ENCODE data around the gene ANAPC4. TPM values are rescaled to one million over a fixed set of nuclear protein-coding genes. Genes with fewer than 3 reads are reported as not detected.

The ANAPC4 gene
- total RNA-seq, 4 donors from 2014 or later = 11.8 to 20.2 (median 14.7) TPM

DNA sequence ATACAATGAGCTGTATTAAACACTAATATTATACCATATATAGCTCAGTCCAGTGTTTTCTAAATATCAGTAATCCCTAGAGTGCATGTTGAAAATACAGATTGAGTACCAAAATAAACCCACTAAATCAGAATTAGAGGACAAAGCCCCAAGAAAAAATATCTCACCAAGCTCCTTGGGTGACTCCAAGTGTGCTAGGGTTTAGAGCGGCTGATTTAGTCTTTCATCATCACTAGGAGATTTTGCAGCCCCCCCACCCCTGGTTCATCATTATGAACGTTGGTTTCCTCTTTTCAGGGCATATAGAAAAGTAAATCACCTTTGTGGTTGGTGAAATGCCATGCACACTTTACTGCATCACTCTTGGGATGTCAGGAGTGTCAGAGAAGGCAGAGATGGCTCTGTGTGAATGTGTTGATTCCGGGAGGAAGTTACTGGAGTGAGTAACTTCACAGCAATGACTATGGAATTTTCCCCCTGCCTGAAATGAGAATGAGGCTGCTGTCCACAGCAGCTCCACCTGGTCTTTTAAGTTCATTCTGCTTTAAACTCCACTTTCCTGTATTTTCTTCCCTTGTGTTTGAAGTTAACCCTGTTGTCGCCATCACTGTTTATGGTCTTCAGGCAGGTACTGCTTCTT lies 25.2 kb upstream of the ANAPC4 start:
- in situ Hi-C loops (cut with MboI; ENCODE audit: low sequenced_read_pairs in 4 of 4) = no loop called here
- peaks cover 0 to 4% of the 10 kb centered on the region in 2 donors for H3K36me3 ChIP-seq
- TF ChIP-seq, protein P1, sequence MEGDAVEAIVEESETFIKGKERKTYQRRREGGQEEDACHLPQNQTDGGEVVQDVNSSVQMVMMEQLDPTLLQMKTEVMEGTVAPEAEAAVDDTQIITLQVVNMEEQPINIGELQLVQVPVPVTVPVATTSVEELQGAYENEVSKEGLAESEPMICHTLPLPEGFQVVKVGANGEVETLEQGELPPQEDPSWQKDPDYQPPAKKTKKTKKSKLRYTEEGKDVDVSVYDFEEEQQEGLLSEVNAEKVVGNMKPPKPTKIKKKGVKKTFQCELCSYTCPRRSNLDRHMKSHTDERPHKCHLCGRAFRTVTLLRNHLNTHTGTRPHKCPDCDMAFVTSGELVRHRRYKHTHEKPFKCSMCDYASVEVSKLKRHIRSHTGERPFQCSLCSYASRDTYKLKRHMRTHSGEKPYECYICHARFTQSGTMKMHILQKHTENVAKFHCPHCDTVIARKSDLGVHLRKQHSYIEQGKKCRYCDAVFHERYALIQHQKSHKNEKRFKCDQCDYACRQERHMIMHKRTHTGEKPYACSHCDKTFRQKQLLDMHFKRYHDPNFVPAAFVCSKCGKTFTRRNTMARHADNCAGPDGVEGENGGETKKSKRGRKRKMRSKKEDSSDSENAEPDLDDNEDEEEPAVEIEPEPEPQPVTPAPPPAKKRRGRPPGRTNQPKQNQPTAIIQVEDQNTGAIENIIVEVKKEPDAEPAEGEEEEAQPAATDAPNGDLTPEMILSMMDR (IDR thresholded peaks at IDR 0.05 in 4 of 5, conservative IDR thresholded peaks at IDR 0.05 in 1 of 5) = no peak
- no peak for TF ChIP-seq POLR2A (IDR thresholded peaks at IDR 0.05)
- ATAC-seq (no peak), DNase-seq (no peak)
- intact Hi-C loops (cut with DNase I; ENCODE audit: low total_unique reads) = no loop called here
- H3K4me3 ChIP-seq = no peak overlapping the region
- no peaks in the 10 kb centered on the region for H3K9me3 ChIP-seq
- no peaks in the 10 kb centered on the region for H3K27me3 ChIP-seq
- H3K4me1 ChIP-seq = no peaks in the 10 kb centered on the region
- H3K27ac ChIP-seq = no peak overlapping the region

DNA sequence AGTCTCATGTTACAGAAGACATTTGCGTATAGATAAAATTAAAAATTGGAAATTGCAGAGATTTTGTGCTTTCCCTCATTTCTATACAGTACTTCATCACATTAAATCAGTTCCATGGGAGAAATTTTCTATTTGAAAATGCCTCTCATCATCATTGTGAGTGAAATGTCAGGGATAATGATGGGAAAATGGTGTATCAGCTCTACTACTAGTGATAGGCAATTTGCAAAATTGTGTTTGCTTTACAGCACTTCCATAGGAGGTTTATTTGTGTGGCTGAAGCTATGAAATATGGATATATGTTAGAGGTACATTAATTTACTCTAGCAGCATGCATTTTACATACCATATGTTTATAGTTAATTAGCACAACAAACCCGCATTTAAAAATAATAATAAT lies 21.0 kb upstream of the ANAPC4 start:
- no peaks in the 10 kb centered on the region for H3K9me3 ChIP-seq
- DNase-seq (no peak), ATAC-seq (no peak)
- TF ChIP-seq, protein P1 (IDR thresholded peaks at IDR 0.05 in 4 of 5, conservative IDR thresholded peaks at IDR 0.05 in 1 of 5) = no peak
- no peak for TF ChIP-seq POLR2A (IDR thresholded peaks at IDR 0.05)
- no peak overlapping the region for H3K27ac ChIP-seq
- H3K27me3 ChIP-seq = no peaks in the 10 kb centered on the region
- intact Hi-C loops (cut with DNase I; ENCODE audit: low total_unique reads) (no loop called here), in situ Hi-C loops (cut with MboI; ENCODE audit: low sequenced_read_pairs in 4 of 4) (no loop called here)
- H3K4me3 ChIP-seq = no peak overlapping the region
- H3K36me3 ChIP-seq = peaks cover 0 to 4% of the 10 kb centered on the region in 2 donors
- no peaks in the 10 kb centered on the region for H3K4me1 ChIP-seq

DNA sequence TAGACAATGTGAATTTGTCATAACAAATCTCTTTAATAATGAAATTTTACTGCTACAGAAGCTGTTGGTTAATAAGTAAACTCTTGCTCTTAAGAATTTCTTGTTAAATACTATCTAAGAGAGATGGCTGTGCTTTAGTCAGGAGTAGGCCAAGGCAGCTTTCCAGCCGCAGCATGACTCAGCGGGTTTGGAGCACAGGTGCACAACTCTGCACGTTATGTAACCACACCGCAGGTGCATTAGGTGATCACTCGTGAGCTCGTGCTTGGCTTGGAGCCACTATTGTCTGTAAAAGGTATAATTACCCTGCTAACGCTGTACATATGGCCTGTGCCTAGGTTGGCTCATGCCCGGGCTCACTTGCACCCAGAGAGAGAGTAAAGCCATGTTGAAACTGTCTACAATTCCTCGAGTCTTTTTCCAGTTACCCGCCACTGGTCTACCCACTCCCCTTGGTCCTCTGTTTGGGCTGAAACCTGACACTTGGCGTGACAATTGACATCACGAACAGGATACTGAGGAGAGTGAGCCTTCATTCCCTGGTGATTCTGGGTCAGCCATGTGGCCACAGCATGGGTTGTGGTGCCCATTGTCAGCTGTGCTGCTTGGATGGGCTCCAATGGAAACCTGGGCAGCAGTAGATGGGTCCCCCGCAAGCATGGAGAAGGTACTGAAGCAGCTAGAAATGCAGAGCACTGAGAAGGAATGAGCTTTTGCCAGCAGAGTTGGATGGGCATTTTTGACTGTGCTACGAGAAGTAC lies 18.4 kb upstream of the ANAPC4 start:
- peaks cover 0 to 4% of the 10 kb centered on the region in 2 donors for H3K36me3 ChIP-seq
- H3K27me3 ChIP-seq = no peaks in the 10 kb centered on the region
- no peak overlapping the region for H3K4me3 ChIP-seq
- no peak overlapping the region for H3K27ac ChIP-seq
- TF ChIP-seq, protein P1 (IDR thresholded peaks at IDR 0.05 in 4 of 5, conservative IDR thresholded peaks at IDR 0.05 in 1 of 5) = no peak
- TF ChIP-seq POLR2A (IDR thresholded peaks at IDR 0.05) = no peak
- in situ Hi-C loops (cut with MboI; ENCODE audit: low sequenced_read_pairs in 4 of 4) = no loop called here
- no peak for ATAC-seq
- H3K4me1 ChIP-seq = no peaks in the 10 kb centered on the region
- DNase-seq = no peak
- intact Hi-C loops (cut with DNase I; ENCODE audit: low total_unique reads) = no loop called here
- no peaks in the 10 kb centered on the region for H3K9me3 ChIP-seq

DNA sequence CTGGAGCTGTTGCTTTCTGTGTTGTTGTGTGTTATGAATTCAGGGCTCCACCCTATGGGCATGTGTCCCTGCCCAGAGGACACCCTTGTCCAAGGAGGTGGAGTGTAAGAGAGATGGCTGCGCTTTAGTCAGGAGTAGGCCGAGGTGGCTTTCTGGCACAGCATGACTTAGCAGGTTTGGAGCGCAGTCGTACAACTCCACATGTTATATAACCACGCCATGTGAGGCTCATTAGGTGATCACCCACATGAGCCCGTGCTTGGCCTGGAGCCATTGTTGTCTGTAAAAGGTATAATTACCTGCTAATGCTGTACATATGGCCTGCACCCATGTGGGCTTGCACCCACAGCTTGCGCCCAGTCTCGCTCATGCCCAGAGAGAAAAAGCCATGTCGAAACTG lies 15.8 kb upstream of the ANAPC4 start:
- peaks cover 0 to under 1% of the 10 kb centered on the region in 2 donors for H3K36me3 ChIP-seq
- intact Hi-C loops (cut with DNase I; ENCODE audit: low total_unique reads) (no loop called here), in situ Hi-C loops (cut with MboI; ENCODE audit: low sequenced_read_pairs in 4 of 4) (no loop called here)
- DNase-seq (no peak), ATAC-seq (no peak)
- no peaks in the 10 kb centered on the region for H3K4me1 ChIP-seq
- H3K27me3 ChIP-seq = no peaks in the 10 kb centered on the region
- H3K9me3 ChIP-seq = no peaks in the 10 kb centered on the region
- H3K4me3 ChIP-seq = no peak overlapping the region
- no peak for TF ChIP-seq POLR2A (IDR thresholded peaks at IDR 0.05)
- TF ChIP-seq, protein P1 (IDR thresholded peaks at IDR 0.05 in 4 of 5, conservative IDR thresholded peaks at IDR 0.05 in 1 of 5) = no peak
- no peak overlapping the region for H3K27ac ChIP-seq

Measured in gastrocnemius medialis (tissue), 4 donors.